ENCODE measurements around the gene HSP90AB1. TPM values are rescaled to one million over a fixed set of nuclear protein-coding genes. Genes with fewer than 3 reads are reported as not detected.

HSP90AB1 gene
- total RNA-seq, 4 donors from 2014 or later, result 336 to 897 (median 564) TPM

DNA sequence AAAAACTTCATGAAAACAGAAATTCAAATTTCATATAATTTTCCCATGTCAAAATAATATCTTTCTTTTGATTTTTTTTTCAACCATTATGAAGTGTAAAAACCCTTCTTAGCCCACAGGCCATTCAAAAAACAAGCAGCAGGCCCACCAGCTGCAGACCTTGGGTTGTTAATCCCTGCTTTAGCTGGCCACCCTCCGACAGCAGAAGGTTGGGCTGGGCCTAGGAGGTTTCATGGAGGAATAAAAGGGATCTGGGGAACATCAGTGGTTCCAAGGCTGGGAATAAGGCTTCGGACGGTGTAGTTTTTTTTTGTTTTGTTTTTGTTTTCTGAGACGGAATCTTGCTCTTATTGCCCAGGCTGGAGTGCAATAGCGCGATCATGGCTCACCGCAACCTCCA lies 3.6 kb upstream of the HSP90AB1 start:
- intact Hi-C loops (cut with DNase I; ENCODE audit: low total_unique reads), result no loop called here
- H3K27me3 ChIP-seq, result no peaks in the 10 kb centered on the region

DNA sequence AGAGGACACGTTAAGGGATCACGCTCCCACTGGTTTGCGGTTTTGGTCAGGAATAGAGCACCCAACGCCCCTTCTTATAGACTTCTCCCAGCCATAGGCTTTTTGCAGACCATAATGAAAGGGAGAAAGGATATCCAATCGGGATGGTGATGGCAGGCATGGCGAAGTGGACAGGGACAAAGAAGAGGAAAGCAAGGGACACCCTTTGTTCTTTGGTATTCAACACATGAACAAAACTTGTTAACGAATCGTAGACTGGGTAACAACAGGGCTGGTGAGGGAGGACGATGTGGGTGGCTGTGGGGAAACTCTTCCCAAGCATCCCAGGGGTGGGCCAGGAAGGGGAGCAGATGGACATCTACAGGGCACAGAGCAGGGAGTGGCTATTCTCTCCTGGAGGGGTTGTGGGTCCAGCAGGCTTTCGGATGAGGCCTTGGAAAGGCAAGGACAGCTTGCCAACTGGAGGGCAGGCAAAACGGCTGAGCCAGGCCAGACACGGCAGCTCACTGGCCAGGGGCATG lies 1.4 kb upstream of the HSP90AB1 start:
- Histone ChIP-seq H3K4me3 (peak overlapping the region; percentile 98), H3K9me3 (no peaks in the 10 kb centered on the region), H3K27ac (peak overlapping the region; percentile 99), H3K36me3 (no peaks in the 10 kb centered on the region), H3K4me1 (peaks cover 0 to 9% of the 10 kb centered on the region in 2 donors), H3K27me3 (no peaks in the 10 kb centered on the region)
- DNase-seq, result no peak
- intact Hi-C loops (cut with DNase I; ENCODE audit: low total_unique reads), result no loop called here
- TF ChIP-seq POLR2A (IDR thresholded peaks at IDR 0.05), result no peak
- TF ChIP-seq, protein P1, sequence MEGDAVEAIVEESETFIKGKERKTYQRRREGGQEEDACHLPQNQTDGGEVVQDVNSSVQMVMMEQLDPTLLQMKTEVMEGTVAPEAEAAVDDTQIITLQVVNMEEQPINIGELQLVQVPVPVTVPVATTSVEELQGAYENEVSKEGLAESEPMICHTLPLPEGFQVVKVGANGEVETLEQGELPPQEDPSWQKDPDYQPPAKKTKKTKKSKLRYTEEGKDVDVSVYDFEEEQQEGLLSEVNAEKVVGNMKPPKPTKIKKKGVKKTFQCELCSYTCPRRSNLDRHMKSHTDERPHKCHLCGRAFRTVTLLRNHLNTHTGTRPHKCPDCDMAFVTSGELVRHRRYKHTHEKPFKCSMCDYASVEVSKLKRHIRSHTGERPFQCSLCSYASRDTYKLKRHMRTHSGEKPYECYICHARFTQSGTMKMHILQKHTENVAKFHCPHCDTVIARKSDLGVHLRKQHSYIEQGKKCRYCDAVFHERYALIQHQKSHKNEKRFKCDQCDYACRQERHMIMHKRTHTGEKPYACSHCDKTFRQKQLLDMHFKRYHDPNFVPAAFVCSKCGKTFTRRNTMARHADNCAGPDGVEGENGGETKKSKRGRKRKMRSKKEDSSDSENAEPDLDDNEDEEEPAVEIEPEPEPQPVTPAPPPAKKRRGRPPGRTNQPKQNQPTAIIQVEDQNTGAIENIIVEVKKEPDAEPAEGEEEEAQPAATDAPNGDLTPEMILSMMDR (IDR thresholded peaks at IDR 0.05), result no peak

More for the DNA sequence above, 3.6 kb upstream of the HSP90AB1 start:
- no peaks in the 10 kb centered on the region for H3K36me3 ChIP-seq
- DNase-seq, result no peak
- no peak for TF ChIP-seq POLR2A (IDR thresholded peaks at IDR 0.05)
- TF ChIP-seq, protein P1 (IDR thresholded peaks at IDR 0.05), result no peak
- H3K4me3 ChIP-seq, result no peak overlapping the region
- no peak overlapping the region for H3K27ac ChIP-seq
- peaks cover 0 to 1% of the 10 kb centered on the region in 2 donors for H3K4me1 ChIP-seq
- no peaks in the 10 kb centered on the region for H3K9me3 ChIP-seq

DNA sequence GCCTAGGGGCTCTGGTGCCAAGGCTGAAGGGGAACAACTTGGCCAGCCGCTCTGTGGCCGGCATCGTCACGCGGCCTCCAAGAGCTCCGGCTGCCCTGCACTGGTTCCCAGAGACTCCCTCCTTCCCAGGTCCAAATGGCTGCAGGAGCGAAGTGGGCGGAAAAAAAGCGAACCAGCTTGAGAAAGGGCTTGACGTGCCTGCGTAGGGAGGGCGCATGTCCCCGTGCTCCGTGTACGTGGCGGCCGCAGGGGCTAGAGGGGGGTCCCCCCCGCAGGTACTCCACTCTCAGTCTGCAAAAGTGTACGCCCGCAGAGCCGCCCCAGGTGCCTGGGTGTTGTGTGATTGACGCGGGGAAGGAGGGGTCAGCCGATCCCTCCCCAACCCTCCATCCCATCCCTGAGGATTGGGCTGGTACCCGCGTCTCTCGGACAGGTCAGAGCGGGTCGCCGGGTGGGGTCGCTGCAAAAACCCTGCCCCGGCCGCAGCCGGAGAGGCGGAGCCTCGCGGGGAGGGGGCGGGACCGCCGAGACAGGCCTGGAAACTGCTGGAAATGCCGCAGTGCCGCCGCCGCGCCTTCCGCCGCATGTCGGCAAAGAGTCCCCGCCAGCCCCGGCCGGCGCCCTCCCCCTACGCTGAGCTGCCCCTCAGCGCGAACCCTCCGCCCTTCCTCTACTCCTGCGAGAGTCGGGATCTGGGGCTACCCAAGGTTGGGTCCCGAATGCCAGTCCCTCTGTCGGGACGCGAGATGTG lies 814 bp upstream of the HSP90AB1 start:
- peak overlapping the region; percentile 99 for H3K27ac ChIP-seq
- no peaks in the 10 kb centered on the region for H3K27me3 ChIP-seq
- intact Hi-C loops (cut with DNase I; ENCODE audit: low total_unique reads), result no loop called here
- TF ChIP-seq, protein P1 (IDR thresholded peaks at IDR 0.05), result peak in 2 of 4 experiments; percentile 51 to 62
- peak in 1 of 2 donors; percentile 78 for TF ChIP-seq POLR2A (IDR thresholded peaks at IDR 0.05)
- no peaks in the 10 kb centered on the region for H3K9me3 ChIP-seq
- peak; percentile 86 to 92 for DNase-seq
- H3K36me3 ChIP-seq, result no peaks in the 10 kb centered on the region
- H3K4me1 ChIP-seq, result peaks cover 0 to 9% of the 10 kb centered on the region in 2 donors
- peak overlapping the region; percentile 98 for H3K4me3 ChIP-seq

DNA sequence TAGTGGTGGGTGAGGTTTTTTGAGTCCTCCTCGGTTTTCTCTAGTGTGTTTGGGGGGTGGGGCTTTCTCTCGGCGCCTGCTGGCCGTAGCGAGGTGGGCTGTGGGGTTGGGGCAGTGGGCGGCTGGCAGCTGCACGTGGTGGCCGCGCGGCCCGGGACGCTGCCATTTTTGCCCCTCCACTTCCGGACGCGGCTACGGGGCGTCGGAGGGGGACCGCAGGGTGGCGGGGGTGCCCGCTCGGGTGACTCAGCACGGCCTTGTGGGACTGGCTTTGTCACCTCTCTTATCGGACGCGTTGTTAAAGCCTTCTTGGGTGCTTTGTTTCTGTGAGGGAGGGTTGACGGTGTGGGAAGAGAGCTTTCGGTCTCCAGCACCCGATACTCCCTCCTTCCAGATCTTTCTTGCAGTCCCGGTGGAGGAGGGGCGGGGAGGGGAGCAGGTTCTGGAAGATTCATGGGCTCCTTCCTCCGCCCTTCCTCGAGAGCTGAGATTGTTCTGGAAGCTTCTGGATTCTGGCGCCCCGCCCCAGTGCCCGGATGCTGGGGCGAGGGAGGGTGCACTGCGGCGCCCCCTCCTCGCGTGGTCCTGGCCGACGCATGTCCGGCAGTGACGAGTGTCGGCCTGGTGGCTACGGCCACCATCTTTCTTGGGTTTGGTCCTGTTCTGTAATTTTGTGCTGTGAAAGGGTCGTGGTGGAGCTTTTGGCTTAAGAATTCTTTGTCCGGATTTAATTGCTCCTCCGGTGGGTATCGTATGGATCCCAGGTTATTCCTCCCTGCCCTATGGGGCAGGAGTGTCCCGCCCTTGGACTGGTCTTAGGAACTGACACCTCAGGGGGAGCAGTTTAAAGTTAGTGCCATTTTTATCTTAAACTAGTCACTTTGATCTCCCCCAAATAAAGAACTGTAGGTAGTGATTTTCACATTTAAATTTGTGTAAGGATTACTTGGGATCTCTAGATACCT lies 719 bp downstream of the HSP90AB1 start:
- peak; percentile 66 to 75 for DNase-seq
- H3K27ac ChIP-seq, result peak overlapping the region; percentile 99
- H3K9me3 ChIP-seq, result no peaks in the 10 kb centered on the region
- intact Hi-C loops (cut with DNase I; ENCODE audit: low total_unique reads), result no loop called here
- peak overlapping the region; percentile 98 for H3K4me3 ChIP-seq
- TF ChIP-seq POLR2A (IDR thresholded peaks at IDR 0.05), result peak in 1 of 2 donors; percentile 27
- TF ChIP-seq, protein P1 (IDR thresholded peaks at IDR 0.05), result no peak
- no peaks in the 10 kb centered on the region for H3K27me3 ChIP-seq
- peaks cover 0 to 9% of the 10 kb centered on the region in 2 donors for H3K4me1 ChIP-seq
- no peaks in the 10 kb centered on the region for H3K36me3 ChIP-seq
